Liver (tissue), 9 donors: Measurements from ENCODE around the gene TRIM13. TPM values are rescaled to one million over a fixed set of nuclear protein-coding genes. Genes with fewer than 3 reads are reported as not detected.

Experiments used
- DNase-seq: peaks from one replicate; pipeline ENCODE4 v3.0.0-alpha.2; 2017; ENCODE audit warnings: low spot score
- H3K27ac ChIP-seq, 2 donors: one replicate each; pipeline ENCODE4 v1.7.0; 2013; ENCODE audit warnings: inconsistent platforms in 2 of 2, low read length in 2 of 2, control low read depth in 1 of 2, low read depth in 1 of 2, mild to moderate bottlenecking in 1 of 2
- H3K27me3 ChIP-seq, 4 donors: one replicate each; pipeline versions ENCODE4 v1.6.1 to v1.7.0; 2013; ENCODE audit warnings: low read length in 3 of 4, inconsistent platforms in 1 of 4, mild to moderate bottlenecking in 1 of 4, moderate library complexity in 1 of 4; ENCODE audit not compliant: control insufficient read depth in 4 of 4, insufficient read depth in 4 of 4
- H3K36me3 ChIP-seq, 4 donors: one replicate each; pipeline versions ENCODE4 v1.6.1 to v1.7.0; 2013; ENCODE audit warnings: low read length in 3 of 4, mild to moderate bottlenecking in 3 of 4, low read depth in 1 of 4, moderate library complexity in 1 of 4; ENCODE audit not compliant: control insufficient read depth in 4 of 4, insufficient read depth in 3 of 4
- H3K4me1 ChIP-seq, 4 donors: one replicate each; pipeline versions ENCODE4 v1.6.1 to v1.7.0; 2013; ENCODE audit warnings: low read length in 3 of 4, mild to moderate bottlenecking in 3 of 4, moderate library complexity in 1 of 4; ENCODE audit not compliant: control insufficient read depth in 4 of 4, insufficient read depth in 4 of 4
- H3K4me3 ChIP-seq, 3 donors: one replicate each; pipeline versions ENCODE4 v1.6.1 to v1.7.0; 2013; ENCODE audit warnings: low read length in 3 of 3, control low read depth in 1 of 3, low read depth in 1 of 3, mild to moderate bottlenecking in 1 of 3
- H3K9ac ChIP-seq, 2 donors: one replicate each; pipeline ENCODE4 v1.7.0; 2013; ENCODE audit warnings: low read length in 2 of 2, mild to moderate bottlenecking in 2 of 2, moderate library complexity in 2 of 2, control low read depth in 1 of 2, low read depth in 1 of 2
- H3K9me3 ChIP-seq, 4 donors: one replicate each; pipeline versions ENCODE4 v1.6.1 to v1.7.0; 2013; ENCODE audit warnings: low read length in 3 of 4; ENCODE audit not compliant: control insufficient read depth in 4 of 4
- EGR1 ChIP-seq, 2 donors: IDR thresholded peaks; 2 replicates each; pipeline ENCODE4 v1.6.1; 2016 to 2018; ENCODE audit warnings: antibody characterized with exemption in 2 of 2, low read depth in 2 of 2
- FOXA1 ChIP-seq: IDR thresholded peaks from 2 replicates; pipeline ENCODE4 v1.6.1; 2016; ENCODE audit warnings: antibody characterized with exemption
- FOXA2 ChIP-seq: IDR thresholded peaks from 2 replicates; pipeline ENCODE4 v1.6.1; 2016; ENCODE audit warnings: antibody characterized with exemption
- HNF4A ChIP-seq, 2 donors: conservative IDR thresholded peaks; 2 replicates each; pipeline ENCODE4 v1.6.1; 2016; ENCODE audit warnings: antibody characterized with exemption in 2 of 2, mild to moderate bottlenecking in 2 of 2
- HNF4G ChIP-seq: IDR thresholded peaks from 2 replicates; pipeline ENCODE4 v1.6.1; 2016; ENCODE audit warnings: antibody characterized with exemption
- JUND ChIP-seq, 2 donors: IDR thresholded peaks; 2 replicates each; pipeline ENCODE4 v1.6.1; 2016; ENCODE audit warnings: antibody characterized with exemption in 2 of 2
- NR2F2 ChIP-seq: IDR thresholded peaks from 2 replicates; pipeline ENCODE4 v1.6.1; 2016; ENCODE audit warnings: antibody characterized with exemption
- RAD21 ChIP-seq, 2 donors: IDR thresholded peaks; 2 replicates each; pipeline ENCODE4 v1.6.1; 2016; ENCODE audit warnings: antibody characterized with exemption in 2 of 2, mild to moderate bottlenecking in 2 of 2
- RXRA ChIP-seq, 2 donors: IDR thresholded peaks; 2 replicates each; pipeline ENCODE4 v1.6.1; 2017 to 2018; ENCODE audit warnings: antibody characterized with exemption in 2 of 2, mild to moderate bottlenecking in 1 of 2
- SP1 ChIP-seq: IDR thresholded peaks from 2 replicates; pipeline ENCODE4 v1.6.1; 2018; ENCODE audit warnings: antibody characterized with exemption, mild to moderate bottlenecking
- TAF1 ChIP-seq: conservative IDR thresholded peaks from 2 replicates; pipeline ENCODE4 v1.6.1; 2016; ENCODE audit warnings: antibody characterized with exemption, mild to moderate bottlenecking
- YY1 ChIP-seq: IDR thresholded peaks from 2 replicates; pipeline ENCODE4 v1.6.1; 2016; ENCODE audit warnings: antibody characterized with exemption, mild to moderate bottlenecking
- WGBS: extraction: QIAGEN DNeasy Blood & Tissue Kit; methylation state at CpG from one replicate; pipeline ENCODE4 v1.1.7; 2013; 5-methylcytosine and 5-hydroxymethylcytosine counted together
- polyA plus RNA-seq, 2 donors: library from polyadenylated mRNA; stranded (reverse) in 1 of 2; unstranded in 1 of 2; fragments of 200-250 nt in 1 of 2; fragments of >200 nt in 1 of 2; fragmentation: Nextera tagmentation in 1 of 2; extraction: Ambion mirVana in 1 of 2; gene quantifications; one replicate each; pipeline versions ENCODE4 v1.2.1 to v1.2.3, GENCODE V29; 2013 to 2015
- total RNA-seq, 2 donors: library from RNA; depleted of rRNA; stranded (reverse); fragments of >200 nt; gene quantifications; one replicate each; pipeline ENCODE4 v1.2.3, GENCODE V29; 2014
- TF ChIP-seq, protein P1 (sequence below): IDR thresholded peaks from 2 replicates; pipeline ENCODE4 v1.6.1; 2016; ENCODE audit warnings: antibody characterized with exemption
- TF ChIP-seq, protein P2 (sequence below): IDR thresholded peaks from 2 replicates; pipeline ENCODE4 v1.6.1; 2016; ENCODE audit warnings: antibody characterized with exemption
- TF ChIP-seq, protein P3 (sequence below): IDR thresholded peaks from 2 replicates; pipeline ENCODE4 v1.6.1; 2016; ENCODE audit warnings: antibody characterized with exemption, mild to moderate bottlenecking
- TF ChIP-seq, protein P4 (sequence below): fragments of 150-350 bp; IDR thresholded peaks from 2 replicates; pipeline ENCODE4 v1.5.1; 2017; ENCODE audit warnings: improper control_type of control experiment, low read depth, low read length; ENCODE audit not compliant: missing input control
- TF ChIP-seq, protein P5 (sequence below): IDR thresholded peaks from 2 replicates; pipeline ENCODE4 v1.6.1; 2016; ENCODE audit warnings: antibody characterized with exemption
- donor health status: healthy.
- donor health status: healthy.
- donor health status: healthy.
- donor health status: healthy.
- donor health status: healthy.

Gene TRIM13
- total and polyA plus RNA-seq, 4 donors: 4.7 to 10.5 (median 9.6) TPM

DNA sequence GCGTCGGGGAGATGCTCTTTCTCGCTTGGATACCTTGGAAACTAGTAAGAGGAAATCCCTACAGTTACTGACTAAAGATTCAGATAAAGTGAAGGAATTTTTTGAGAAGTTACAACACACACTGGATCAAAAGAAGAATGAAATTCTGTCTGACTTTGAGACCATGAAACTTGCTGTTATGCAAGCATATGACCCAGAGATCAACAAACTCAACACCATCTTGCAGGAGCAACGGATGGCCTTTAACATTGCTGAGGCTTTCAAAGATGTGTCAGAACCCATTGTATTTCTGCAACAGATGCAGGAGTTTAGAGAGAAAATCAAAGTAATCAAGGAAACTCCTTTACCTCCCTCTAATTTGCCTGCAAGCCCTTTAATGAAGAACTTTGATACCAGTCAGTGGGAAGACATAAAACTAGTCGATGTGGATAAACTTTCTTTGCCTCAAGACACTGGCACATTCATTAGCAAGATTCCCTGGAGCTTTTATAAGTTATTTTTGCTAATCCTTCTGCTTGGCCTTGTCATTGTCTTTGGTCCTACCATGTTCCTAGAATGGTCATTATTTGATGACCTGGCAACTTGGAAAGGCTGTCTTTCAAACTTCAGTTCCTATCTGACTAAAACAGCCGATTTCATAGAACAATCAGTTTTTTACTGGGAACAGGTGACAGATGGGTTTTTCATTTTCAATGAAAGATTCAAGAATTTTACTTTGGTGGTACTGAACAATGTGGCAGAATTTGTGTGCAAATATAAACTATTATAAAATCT is 15.7 kb downstream of the TRIM13 start:
- Histone ChIP-seq H3K27me3 (no peaks in the 10 kb centered on the region), H3K4me3 (no peak overlapping the region)
- WGBS: 97% methylated on average over 6 of the region's 6 CpGs

More for the DNA sequence above, 15.7 kb downstream of the TRIM13 start:
- Histone ChIP-seq H3K9me3 (no peaks in the 10 kb centered on the region), H3K36me3 (peaks cover 3 to 32% (median 16%) of the 10 kb centered on the region in 4 donors), H3K4me1 (peaks cover 0 to 1% (median 0%) of the 10 kb centered on the region in 4 donors), H3K9ac (no peak overlapping the region), H3K27ac (no peak overlapping the region)
- TF ChIP-seq, protein P1, sequence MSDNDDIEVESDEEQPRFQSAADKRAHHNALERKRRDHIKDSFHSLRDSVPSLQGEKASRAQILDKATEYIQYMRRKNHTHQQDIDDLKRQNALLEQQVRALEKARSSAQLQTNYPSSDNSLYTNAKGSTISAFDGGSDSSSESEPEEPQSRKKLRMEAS: no peak
- TF ChIP-seq HNF4A (conservative IDR thresholded peaks at IDR 0.05) (no peak), HNF4G (no peak), JUND (IDR thresholded peaks at IDR 0.05) (no peak), FOXA1 (no peak), RAD21 (IDR thresholded peaks at IDR 0.05) (no peak), NR2F2 (no peak), EGR1 (IDR thresholded peaks at IDR 0.05; ENCODE audit: low read depth in 2 of 2) (no peak), YY1 (no peak), FOXA2 (no peak), TAF1 (no peak), SP1 (no peak), RXRA (IDR thresholded peaks at IDR 0.05) (no peak)
- TF ChIP-seq, protein P2, sequence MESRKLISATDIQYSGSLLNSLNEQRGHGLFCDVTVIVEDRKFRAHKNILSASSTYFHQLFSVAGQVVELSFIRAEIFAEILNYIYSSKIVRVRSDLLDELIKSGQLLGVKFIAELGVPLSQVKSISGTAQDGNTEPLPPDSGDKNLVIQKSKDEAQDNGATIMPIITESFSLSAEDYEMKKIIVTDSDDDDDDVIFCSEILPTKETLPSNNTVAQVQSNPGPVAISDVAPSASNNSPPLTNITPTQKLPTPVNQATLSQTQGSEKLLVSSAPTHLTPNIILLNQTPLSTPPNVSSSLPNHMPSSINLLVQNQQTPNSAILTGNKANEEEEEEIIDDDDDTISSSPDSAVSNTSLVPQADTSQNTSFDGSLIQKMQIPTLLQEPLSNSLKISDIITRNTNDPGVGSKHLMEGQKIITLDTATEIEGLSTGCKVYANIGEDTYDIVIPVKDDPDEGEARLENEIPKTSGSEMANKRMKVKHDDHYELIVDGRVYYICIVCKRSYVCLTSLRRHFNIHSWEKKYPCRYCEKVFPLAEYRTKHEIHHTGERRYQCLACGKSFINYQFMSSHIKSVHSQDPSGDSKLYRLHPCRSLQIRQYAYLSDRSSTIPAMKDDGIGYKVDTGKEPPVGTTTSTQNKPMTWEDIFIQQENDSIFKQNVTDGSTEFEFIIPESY: no peak
- TF ChIP-seq, protein P3, sequence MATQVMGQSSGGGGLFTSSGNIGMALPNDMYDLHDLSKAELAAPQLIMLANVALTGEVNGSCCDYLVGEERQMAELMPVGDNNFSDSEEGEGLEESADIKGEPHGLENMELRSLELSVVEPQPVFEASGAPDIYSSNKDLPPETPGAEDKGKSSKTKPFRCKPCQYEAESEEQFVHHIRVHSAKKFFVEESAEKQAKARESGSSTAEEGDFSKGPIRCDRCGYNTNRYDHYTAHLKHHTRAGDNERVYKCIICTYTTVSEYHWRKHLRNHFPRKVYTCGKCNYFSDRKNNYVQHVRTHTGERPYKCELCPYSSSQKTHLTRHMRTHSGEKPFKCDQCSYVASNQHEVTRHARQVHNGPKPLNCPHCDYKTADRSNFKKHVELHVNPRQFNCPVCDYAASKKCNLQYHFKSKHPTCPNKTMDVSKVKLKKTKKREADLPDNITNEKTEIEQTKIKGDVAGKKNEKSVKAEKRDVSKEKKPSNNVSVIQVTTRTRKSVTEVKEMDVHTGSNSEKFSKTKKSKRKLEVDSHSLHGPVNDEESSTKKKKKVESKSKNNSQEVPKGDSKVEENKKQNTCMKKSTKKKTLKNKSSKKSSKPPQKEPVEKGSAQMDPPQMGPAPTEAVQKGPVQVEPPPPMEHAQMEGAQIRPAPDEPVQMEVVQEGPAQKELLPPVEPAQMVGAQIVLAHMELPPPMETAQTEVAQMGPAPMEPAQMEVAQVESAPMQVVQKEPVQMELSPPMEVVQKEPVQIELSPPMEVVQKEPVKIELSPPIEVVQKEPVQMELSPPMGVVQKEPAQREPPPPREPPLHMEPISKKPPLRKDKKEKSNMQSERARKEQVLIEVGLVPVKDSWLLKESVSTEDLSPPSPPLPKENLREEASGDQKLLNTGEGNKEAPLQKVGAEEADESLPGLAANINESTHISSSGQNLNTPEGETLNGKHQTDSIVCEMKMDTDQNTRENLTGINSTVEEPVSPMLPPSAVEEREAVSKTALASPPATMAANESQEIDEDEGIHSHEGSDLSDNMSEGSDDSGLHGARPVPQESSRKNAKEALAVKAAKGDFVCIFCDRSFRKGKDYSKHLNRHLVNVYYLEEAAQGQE: no peak
- TF ChIP-seq, protein P4, sequence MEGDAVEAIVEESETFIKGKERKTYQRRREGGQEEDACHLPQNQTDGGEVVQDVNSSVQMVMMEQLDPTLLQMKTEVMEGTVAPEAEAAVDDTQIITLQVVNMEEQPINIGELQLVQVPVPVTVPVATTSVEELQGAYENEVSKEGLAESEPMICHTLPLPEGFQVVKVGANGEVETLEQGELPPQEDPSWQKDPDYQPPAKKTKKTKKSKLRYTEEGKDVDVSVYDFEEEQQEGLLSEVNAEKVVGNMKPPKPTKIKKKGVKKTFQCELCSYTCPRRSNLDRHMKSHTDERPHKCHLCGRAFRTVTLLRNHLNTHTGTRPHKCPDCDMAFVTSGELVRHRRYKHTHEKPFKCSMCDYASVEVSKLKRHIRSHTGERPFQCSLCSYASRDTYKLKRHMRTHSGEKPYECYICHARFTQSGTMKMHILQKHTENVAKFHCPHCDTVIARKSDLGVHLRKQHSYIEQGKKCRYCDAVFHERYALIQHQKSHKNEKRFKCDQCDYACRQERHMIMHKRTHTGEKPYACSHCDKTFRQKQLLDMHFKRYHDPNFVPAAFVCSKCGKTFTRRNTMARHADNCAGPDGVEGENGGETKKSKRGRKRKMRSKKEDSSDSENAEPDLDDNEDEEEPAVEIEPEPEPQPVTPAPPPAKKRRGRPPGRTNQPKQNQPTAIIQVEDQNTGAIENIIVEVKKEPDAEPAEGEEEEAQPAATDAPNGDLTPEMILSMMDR: no peak
- TF ChIP-seq, protein P5, sequence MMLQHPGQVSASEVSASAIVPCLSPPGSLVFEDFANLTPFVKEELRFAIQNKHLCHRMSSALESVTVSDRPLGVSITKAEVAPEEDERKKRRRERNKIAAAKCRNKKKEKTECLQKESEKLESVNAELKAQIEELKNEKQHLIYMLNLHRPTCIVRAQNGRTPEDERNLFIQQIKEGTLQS: no peak
- no peak for DNase-seq
